Activated CD8-positive, alpha-beta memory T cell treated with anti-CD3 and anti-CD28 coated beads, Interleukin-2, amount 50 U/mL, for 4 hours (primary cell): ENCODE measurements around the gene STT3B.
"Not testable (repeated sequence)": the region's sequence is repeated elsewhere in the genome, so short reads cannot be mapped to it uniquely, and the experiment has no call there.

Experiments used
- DNase-seq: peaks from one replicate; pipeline ENCODE4 v3.0.0-alpha.2; 2020

Gene STT3B

DNA sequence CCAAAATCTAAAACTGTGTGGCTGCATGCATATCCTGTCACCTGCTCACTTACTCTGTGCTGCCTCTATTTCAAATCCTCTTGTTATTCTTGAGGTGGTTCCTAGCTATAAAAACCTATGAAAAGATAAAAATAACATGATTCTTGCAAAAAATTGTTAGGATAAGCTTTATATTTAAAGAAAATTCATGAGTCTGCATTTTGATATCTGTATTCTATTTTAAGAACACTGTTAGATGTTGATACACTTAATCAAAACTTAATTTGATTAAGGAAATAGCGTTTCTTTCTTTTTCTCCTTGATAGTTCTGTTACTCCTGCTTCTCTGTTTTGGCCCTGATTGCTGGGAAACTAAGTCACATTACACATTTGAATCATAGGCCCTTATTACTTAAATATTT lies 22.5 kb downstream of the STT3B start:
- DNase-seq, result no peak

DNA sequence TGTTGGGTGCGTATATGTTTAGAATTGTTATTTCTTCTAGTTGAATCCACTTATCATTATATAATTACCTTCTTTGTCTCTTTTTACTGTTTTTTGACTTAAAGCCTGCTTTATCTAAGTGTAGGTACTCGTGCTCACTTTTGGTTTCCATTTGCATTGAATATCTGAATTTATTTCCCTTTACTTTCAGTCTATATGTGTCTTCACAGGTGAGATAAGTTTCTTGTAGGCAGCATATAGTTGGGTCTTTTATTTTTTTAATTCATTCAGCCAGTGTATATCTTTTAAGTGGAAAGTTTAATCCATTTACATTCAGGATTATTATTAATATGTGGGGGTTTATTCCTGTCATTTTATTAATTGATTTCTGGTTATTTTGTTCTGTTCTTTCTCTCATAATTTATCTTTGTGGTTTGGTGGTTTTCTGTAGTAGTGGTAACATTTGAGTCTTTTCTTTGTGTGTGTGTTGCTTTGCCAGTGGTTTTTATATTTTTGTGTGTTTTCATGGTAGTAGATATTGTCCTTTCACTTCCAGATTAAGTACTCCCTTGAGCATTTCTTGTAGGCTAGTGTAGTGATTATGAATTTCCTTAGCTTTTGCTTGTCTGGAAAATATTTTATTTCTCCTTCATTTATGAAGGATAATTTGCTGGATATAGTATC lies 27.3 kb downstream of the STT3B start:
- no peak for DNase-seq

DNA sequence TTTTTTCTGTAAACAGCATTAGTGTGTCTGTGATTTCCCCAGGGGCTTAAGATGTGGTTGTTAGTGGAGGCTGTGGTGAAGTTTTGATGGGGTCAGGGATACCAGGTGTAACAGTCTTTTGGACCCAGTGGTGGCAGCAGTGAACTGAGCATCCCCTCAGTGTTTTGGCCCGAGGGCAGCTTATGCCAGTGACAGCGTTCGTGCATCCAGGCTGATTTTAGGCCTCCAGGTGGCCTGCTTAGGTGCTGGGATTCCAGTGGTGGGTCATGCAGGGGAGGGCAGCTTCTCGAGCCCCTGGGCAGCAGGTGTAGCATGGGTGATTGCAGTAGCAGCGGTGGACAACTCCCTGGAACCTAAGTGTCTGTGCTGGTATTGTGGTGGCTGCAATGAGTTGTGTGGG lies 29.2 kb downstream of the STT3B start:
- no peak for DNase-seq

DNA sequence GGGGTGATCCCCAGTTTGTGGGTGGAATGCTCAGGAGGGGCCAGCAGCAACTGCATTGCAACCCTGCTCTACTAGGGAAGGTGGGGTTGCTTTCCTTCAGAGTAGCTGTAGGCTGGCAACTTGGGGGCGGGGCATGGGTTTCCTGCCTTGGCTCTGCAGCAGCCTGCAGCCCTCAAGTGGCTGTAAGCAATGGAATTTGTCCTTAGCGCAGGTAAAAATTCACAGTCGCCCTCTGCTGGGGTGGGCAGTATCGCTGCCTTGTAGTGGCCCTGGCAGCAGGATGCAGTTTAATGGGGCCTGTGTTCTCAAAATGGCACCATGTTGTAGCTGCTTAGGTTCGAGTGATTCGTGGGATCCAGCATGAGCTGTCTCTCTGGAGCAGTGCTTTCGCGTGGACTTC lies 29.8 kb downstream of the STT3B start:
- DNase-seq, result peak; percentile 38

DNA sequence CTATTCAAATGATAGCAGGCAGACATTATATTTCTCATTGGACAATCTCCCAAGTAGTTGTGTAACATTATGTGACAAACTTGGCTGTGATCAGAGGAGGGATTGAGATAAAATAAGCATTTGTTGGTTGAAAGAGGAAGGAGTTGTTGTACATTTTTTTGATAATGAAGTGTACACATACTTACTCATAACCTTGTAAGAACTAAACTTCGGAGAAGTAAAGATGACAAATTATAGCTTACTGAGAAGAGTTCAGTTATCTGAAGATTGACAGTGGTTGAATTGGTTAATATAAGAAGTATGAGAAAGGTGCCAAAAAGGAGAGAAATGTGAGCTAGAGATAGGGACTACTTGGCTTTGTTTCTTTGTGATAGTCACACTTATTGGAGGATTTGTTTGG lies 32.6 kb downstream of the STT3B start:
- no peak for DNase-seq

DNA sequence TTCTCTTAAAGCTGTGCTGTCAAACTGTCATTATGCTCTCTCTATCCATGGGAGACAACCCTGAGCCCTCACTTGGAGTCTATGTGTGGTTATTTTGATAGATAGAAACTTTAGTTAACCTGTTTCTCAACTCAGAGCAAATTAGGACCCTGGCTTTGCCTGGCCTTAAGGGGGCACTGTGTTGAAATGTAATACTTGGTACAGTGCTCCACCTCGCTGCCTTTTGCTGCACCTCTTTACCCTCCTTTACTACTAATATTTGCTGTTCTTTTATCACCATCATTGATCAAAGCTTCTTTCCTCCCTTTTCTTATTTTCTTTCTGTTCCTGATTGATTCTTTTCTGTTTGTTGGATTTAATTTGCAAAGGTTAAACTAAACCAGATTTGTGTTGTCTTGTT lies 34.3 kb downstream of the STT3B start:
- DNase-seq, result peak; percentile 28

DNA sequence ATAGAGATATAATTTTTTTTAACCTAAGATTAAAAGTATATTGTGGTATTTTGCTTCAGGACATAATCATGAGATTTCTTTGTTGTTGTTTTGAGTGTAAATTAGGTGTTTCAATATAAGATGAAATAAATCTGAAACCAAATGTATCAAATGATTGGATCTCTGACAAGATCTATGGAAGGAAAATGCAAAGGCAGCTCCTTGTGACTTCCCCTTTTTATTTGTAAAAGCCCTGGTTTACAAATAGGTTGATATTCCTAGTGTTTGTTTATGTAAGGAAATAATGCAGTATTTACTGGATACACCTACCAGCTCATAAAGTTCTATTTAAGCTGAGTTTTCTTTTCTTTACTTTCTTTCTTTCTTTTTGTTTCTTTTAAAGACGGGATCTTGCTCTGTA lies 35.9 kb downstream of the STT3B start:
- DNase-seq, result no peak

DNA sequence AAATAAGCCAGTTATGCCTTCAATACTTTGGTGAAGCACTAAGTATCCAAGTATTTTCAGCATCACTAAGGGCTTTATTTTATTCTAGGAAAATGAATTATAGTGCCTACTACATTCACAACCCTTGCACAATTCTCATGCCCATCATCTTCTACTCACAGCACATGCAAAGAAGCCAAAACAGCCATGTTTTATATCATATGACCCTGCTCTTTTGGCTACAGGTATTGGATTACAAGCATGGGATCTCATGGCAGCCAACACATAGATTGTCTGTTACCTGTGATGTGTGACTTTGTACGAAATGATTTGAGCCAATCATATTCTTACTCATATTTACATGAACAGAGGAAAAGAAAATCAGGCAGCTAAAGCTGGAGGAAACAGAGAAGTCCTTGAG lies 38.6 kb downstream of the STT3B start:
- no peak for DNase-seq

DNA sequence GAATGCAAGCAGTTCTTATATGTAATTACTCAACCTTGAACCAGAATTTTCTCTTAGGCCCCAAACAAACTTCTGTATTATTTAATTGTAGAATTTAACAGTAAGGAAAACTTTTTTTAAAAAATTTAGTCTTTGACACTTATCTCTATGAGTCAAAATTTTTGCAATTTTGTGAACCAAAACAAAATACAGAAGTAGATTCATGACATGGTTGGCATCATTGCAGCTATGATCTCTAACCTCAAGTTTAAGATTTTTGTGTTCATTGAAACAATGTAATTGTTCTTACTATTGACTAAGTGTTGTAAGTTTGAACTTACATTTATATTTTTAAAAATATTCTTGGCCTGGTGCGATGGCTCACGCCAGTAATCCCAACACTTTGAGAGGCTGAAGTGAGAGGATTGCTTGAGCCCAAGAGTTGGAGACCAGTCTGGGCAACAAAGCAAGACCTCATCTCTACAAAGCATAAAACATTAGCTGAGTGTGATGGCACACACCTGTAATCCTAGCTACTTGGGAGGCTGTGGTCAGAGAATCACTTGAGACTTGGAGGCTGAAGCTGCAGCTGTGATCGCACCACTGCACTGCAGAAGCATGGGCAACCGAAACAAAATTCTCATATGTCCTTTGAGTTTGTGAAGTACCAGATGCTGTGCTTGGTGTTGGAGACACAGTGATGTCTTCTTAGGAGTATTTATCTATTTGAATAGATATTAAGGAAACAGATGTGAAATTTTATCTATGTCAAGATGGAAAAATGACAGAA lies 39.7 kb downstream of the STT3B start:
- no peak for DNase-seq

DNA sequence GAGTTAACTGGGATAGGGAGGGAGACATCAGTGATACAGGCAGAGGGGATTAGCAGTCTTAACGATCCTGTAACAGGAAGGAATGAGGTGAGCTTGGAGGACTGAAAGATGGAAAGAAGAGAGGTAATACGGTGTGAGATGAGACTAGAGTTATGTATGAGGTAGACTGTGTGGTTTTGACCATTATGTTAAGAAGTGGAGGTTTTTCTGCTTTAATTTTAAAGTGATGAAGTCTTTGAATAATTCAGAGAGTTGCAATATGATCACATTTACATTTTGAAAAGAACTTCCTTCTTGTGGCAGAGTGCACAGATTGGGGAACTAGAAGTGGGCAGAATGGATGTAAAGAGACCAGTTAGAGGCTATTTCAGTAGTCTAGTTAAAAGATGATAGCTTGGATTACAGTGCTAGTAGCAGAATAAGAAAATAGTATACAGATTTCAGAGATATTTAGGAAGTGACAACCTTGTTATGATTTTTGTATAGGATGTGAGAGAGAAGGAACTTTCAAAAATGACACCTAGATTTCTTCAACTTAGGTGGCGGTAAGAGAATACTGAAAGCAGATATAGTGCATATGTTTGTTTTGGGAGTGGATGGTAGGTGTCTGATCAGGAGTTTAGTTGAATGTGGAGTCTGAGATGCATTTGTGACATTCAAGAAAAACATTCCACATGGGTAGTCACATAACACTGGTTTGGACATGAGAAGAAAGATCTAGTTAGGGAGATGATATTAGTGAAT lies 40.5 kb downstream of the STT3B start:
- no peak for DNase-seq

DNA sequence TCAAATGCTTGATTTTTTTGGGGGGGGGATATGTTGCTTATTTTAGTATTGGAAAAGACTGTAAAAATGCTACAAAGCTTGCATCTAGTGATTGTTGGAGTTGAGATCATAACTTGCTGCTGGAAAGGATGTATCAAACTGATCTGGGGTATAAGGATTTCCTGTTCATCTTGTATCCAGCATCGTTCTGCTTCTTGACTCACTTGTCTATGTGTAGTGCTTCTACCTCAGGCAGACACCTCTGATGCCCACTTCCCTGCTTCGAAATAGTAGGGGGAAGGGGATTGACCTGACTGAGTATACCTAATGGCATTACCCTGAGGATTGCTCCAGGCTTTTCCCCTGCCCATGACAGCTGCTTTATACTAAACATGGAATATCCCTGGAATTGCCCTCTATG lies 42.7 kb downstream of the STT3B start:
- no peak for DNase-seq

DNA sequence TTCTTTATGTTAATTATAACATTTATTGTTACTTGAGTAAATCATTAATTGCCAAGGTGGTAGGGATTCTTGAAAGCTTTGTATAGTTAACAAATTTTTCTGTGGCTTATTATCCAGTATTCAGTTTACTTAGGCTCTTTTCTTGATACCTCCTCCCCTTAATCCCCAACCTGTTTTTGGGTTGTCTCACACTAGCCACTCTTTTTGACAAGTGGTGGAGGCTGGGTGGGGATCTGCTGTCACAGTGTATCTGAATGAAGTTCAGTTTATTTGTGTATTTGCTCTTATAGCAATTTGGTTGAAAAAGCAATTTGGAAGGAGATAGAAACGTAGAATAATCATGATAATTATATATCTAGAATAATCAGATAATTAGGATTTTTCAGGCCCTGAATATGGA lies 43.8 kb downstream of the STT3B start:
- DNase-seq, result no peak

DNA sequence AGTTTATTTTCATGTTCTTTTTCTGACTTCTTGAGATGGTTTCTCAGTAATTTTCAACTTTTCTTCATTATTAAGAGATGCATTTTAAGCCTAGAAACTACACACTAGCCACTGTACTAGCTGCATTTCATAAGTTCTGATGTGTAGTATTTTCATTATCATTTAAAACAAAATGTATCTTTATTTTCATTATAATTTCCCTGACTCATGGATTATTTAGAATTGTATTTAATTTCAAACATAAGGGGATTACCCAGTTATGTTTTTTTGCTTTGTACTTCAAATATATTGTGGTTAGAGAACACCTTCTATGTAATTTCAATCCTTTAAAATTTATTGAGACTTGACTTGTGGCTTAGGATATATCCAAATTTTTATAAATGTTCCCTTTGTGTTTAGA lies 44.5 kb downstream of the STT3B start:
- no peak for DNase-seq

DNA sequence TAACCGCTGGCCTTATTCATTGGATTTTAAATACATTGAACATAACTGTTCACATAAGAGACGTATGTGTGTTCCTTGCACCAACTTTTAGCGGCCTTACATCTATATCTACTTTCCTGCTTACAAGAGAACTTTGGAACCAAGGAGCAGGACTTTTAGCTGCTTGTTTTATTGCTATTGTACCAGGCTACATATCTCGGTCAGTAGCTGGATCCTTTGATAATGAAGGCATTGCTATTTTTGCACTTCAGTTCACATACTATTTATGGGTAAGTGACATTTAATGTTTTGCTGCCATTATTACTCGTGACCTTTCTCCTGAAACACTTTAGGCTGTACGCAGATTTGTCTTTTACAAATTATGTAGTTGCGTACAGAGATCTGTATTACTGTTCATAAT lies 47.1 kb downstream of the STT3B start:
- DNase-seq, result no peak

DNA sequence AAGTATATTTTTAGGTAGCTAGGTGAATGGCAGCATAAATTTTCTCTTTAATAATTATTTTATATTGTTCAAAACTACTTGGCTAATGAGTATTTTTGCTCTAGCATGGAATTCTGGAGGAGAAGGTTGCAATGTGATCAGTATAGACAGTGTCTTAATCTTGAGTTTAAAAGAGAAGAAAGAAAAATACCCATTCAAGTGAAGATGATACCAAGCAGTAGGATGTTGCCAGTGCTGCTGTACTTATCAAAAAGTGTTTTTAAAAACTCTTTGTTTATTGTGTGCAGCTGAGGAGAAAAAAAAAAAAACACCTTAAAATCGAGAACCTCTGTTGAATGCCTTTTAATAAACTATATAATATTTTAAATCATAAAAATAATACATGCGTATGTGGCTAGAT lies 47.9 kb downstream of the STT3B start:
- no peak for DNase-seq

DNA sequence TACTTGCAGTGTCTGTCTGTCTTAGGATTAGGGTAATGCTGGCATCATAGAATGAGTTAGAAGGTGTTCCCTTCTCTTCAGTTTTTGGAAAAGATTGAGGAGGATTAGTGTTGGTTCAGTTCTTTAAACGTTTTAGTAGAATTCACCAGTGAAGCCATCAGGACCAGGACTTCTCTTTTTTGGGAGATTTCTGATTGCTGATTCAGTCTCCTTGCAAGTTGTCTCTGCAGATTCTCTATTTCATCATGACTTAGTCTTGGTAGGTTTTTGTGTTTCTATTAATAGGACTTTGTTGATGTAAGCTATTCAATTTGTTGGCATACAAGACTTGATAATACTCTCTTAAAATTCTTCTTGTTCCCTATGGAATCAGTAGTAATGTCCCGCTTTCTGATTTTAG lies 48.9 kb downstream of the STT3B start:
- DNase-seq, result no peak

DNA sequence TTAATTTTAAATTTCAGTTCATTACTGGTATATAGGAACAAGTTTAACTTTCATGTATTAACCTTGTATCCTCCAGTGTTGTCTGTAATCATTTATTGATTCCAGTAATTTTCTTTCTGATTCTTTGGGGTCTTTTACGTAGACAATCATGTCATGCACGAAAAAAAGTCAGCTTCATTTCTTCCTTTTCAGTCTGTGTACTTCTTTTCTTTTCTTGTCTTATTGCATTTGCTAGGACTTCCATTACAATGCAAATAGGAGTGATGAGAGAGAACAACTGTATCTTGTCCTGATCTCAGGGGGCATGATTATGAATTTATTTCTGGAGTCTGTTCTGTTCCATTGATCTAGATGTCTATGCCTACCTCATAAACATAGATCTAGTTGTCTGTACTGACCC lies 56.5 kb downstream of the STT3B start:
- DNase-seq, result no peak

DNA sequence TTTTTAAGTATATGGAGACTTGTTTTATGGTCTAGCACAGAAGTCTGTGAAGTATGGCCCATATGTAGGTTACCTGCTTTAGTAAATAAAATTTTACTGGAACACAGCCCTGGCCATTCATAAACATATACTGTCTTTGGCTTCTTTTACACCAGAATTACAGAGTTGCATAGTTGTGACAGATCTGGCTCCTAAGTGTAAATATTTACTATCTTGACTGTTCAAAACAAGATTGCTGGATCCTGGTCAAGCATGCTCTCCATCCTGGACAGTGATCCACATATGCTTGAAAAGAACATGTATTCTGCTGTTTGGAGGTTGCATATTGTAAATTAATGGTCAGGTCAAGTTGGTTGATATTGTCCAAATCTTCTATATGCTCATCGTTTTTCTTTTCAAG lies 57.9 kb downstream of the STT3B start:
- DNase-seq, result no peak

DNA sequence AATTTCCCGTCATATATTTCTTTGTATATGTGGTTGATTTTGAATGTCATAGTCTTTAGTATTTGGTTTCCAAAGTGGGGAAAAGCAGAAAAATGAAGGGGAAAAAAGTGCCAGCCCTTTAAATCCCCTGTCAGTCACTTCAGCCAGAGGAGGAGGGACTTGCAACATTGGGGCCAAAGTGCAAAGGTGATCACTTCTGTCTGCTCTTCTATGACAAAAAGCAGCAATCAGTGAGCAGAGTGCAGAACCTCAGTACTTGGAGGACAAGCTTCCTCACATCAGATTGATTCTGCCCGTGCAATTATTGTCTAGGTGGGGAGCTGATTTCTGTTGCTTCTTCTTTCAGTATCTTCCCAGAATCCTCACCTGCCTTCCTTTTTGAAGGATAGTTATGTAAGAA lies 60.0 kb downstream of the STT3B start:
- no peak for DNase-seq

DNA sequence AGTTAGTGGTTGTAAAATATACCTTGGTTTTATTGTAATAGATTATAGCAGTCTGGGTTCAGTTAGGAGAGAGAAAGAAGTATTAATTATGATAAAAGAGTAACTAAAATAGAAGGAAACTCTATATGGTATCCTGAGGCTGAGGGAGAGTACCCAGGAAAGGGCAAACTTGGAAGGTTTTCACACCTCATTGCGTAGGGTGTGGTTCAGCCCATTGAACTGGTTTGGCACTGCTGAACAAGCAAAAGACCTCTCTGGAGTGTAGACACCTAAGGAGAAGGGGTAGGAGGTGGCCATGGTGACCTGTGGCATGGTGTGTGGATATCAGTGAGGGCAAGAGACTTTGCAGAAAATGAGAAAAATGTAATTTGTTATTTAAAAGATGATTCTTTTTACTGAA lies 63.5 kb downstream of the STT3B start:
- no peak for DNase-seq

DNA sequence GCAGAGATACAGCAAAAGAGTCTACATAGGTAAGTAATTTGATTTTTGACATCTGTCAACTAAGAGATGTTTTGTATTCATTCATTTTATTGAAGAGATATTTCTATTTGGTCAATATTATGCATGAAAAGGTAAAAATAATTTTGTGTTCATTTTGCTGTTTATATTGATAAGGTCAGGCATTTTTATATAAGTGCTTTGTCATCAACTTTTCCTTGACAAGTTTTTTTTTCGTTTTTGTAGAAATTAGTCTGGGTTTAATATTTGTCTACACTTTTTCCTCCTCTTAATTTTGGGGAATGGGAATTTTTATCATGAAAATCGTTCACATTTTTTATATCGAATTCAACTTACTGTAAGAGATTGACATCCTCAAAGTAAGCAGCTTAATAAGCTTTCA lies 67.7 kb downstream of the STT3B start:
- no peak for DNase-seq

DNA sequence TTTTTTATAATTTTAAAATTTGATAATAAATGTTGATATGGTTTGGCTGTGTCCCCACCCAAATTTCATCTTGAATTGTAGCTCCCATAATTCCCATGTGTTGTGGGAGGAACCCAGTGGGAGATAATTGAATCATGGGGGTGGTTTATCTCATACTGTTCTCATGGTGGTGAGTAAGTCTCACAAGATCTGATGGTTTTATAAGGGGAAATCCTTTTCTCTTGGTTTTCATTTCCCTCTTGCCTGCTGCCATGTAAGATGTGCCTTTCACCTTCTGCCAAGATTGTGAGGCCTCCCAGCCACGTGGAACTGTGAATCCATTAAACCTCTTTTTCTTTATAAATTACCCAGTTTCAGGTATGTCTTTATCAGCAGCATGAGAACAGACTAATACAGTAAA lies 72.6 kb downstream of the STT3B start:
- DNase-seq, result not testable (repeated sequence)

DNA sequence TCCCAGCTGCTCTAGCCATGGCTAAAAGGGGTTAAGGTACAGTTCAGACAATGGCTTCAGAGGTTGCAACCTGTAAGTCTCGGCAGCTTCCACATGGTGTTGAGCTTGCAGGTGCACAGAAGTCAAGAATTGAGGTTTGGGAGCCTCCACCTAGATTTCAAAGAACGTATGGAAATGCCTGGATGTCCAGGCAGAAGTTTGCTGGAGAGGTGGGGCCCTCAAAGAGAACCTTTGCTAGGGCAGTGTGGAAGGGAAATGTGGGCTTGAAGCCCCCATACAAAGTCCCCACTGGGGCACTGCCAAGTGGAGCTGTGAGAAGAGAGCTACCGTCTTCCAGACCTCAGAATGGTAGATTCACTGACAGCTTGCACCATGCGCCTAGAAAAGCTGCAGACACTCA lies 73.7 kb downstream of the STT3B start:
- no peak for DNase-seq

DNA sequence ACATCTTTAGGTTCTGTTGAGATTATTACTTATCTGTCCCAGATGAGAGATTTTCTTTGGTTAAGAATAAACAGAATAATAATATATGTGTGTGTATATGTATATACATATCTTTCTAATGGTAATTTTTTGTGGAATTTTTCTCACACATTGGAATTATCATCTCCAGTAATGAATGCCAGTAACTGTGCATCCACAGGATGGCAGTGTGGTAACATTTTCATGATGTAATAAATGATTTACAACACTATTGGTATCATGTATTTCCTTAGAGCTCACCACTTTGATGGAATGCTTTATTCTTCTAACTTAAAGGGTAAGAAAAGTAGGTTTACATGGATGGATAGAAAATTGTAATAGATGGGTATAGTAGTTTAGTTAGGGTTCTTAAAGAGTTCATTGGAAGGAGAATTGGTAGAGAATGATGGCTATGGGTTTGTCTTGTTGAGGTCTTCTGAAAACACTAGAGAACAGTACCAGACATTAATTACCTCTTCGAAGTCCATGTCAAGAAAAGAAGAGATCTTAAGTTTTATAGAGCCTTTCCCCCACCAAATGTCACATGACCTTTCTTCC lies 78.1 kb downstream of the STT3B start:
- no peak for DNase-seq
